KMS-11 (cell line): ENCODE results near the gene STK32C.

Experiments
- H2AFZ ChIP-seq: fragments of 200-600 bp; sonication (generic); 2 replicates; pipeline ENCODE4 v1.6.1; 2016; ENCODE audit warnings: antibody characterized with exemption, mixed run types, low read depth
- H3K27ac ChIP-seq: fragments of 200-600 bp; sonication (generic); 2 replicates; pipeline ENCODE4 v1.6.1; 2016; ENCODE audit warnings: mild to moderate bottlenecking, mixed run types
- H3K27me3 ChIP-seq: fragments of 200-600 bp; sonication (generic); 2 replicates; pipeline ENCODE4 v1.6.1; 2017; ENCODE audit warnings: mild to moderate bottlenecking, low read depth, mixed run types, moderate library complexity; ENCODE audit not compliant: insufficient read depth
- H3K36me3 ChIP-seq: fragments of 200-600 bp; sonication (generic); 2 replicates; pipeline ENCODE4 v1.6.1; 2017; ENCODE audit warnings: mild to moderate bottlenecking, mixed run types; ENCODE audit not compliant: insufficient read depth
- H3K4me1 ChIP-seq: fragments of 200-600 bp; sonication (generic); 2 replicates; pipeline ENCODE4 v1.6.1; 2016; ENCODE audit warnings: mild to moderate bottlenecking, low read depth, mixed run types; ENCODE audit not compliant: poor library complexity, severe bottlenecking
- H3K4me2 ChIP-seq: fragments of 200-600 bp; sonication (generic); 2 replicates; pipeline ENCODE4 v1.7.0; 2016; ENCODE audit warnings: mild to moderate bottlenecking, mixed run types
- H3K4me3 ChIP-seq: fragments of 200-600 bp; sonication (generic); IDR thresholded peaks from 2 replicates; pipeline ENCODE4 v1.6.1; 2017; ENCODE audit warnings: low read depth, low read length, mixed read lengths; ENCODE audit not compliant: insufficient read depth
- H3K79me2 ChIP-seq: fragments of 200-600 bp; sonication (generic); 2 replicates; pipeline ENCODE4 v1.6.1; 2016; ENCODE audit warnings: low read depth, mixed run types; ENCODE audit not compliant: insufficient read depth
- H3K9ac ChIP-seq: fragments of 200-600 bp; sonication (generic); 2 replicates; pipeline ENCODE4 v1.6.1; 2016; ENCODE audit warnings: mild to moderate bottlenecking, mixed run types
- H4K20me1 ChIP-seq: fragments of 200-600 bp; sonication (generic); 2 replicates; pipeline ENCODE4 v1.6.1; 2016; ENCODE audit warnings: mild to moderate bottlenecking, mixed run types; ENCODE audit not compliant: insufficient read depth
- CTCF ChIP-seq: fragments of 200-600 bp; sonication (generic); conservative IDR thresholded peaks from 2 replicates; pipeline ENCODE4 v1.6.1; 2017; ENCODE audit warnings: low read depth, mild to moderate bottlenecking, antibody characterized with exemption, low read length, moderate library complexity, mixed read lengths

The STK32C gene

GRCh38 chr10:132180736-132181135, 127.0 kb downstream of the STK32C start:
- H4K20me1 ChIP-seq, result no peaks in the 10 kb centered on the region
- no peak overlapping the region for H3K4me2 ChIP-seq
- no peak overlapping the region for H3K4me3 ChIP-seq
- no peaks in the 10 kb centered on the region; the same call in 1 of the 2 replicates for H3K27me3 ChIP-seq
- no peaks in the 10 kb centered on the region for H3K4me1 ChIP-seq
- H3K9ac ChIP-seq, result no peak overlapping the region
- H3K79me2 ChIP-seq, result no peaks in the 10 kb centered on the region
- no peak overlapping the region for H3K27ac ChIP-seq
- no peak overlapping the region for H2AFZ ChIP-seq
- no peak for TF ChIP-seq CTCF
- H3K36me3 ChIP-seq, result no peaks in the 10 kb centered on the region

DNA sequence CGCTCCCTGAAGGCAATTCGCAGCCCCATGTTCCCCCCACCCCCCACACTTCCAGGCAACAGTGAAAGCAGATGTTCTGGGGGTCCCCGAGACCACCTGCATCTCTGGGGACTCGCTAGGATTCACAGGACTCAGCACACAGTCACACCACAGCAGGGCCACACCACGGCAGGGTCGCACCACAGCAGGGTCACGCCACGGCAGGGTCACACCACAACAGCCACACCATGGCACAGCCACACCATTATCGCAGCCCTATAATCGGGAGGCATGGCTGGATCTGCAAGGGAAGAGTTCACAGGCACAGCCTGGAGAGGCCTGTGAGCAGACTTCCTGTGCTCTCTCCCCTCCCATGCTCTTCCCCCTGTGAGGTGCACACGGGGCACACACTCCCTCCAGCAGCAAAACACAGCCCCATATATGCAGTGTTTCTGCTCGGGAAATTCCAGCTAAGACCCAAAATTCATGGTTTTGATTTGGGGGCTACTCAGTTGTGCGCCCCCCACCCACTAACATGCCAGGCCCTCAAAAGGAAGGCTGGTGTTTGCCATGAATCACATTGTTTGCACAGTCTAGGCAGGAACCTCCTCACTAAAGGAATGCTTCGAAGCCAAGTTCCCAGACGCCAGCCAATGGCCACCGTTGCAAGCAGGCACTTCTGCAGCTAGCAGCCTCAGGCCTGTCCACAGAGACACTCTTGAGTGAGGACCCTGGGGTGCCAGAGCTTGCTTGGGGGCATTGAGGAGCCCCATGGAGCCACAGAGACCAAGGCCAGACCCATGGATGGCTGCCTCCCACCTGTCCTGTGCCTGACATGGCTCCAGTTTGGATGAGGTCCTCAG, 128.0 kb downstream of the STK32C start:
- H3K27me3 ChIP-seq, result no peaks in the 10 kb centered on the region; the same call in 1 of the 2 replicates

DNA sequence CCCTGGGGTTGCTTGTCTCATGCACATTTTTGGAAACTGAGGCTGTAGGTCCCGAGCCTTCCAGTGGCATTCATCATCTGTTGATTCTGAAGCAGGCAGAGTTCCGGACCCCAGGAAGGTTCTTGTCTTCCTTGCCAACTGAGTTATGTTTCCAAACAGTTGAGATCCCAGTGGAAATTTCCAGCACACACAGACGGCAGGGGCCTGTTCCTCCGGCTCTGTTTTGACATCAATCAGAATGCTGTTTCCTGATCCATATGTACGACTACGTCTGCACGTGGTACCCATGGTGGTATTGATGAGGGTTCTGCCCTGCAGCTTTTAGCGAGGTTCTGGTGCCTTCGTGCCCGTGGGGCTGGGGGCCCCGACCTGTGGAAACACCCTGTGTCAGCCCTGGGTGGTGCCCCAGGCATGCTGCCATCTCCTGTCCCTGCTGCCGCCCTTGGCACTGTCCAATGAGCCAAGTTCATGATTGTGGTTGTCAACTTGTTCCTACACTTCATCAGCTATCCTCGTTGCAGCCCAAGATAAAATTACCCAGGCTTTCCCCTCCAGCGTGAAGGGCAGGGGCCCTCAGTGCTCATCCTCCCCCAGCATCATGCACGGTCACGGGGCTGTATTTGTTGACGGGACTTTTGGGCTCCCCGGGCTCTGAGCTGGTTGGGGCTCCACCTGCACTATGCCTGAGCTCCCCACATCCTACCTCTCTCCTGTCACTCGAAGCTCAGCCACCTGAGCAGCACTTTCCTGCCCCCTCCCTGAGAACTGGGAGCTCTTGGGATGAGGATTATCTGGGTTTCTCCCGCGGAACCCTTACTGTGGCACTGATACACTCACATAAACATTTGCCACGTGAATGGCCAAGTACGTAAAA, 128.8 kb downstream of the STK32C start:
- Histone ChIP-seq H3K4me2 (no peak overlapping the region), H3K4me1 (no peaks in the 10 kb centered on the region), H4K20me1 (no peaks in the 10 kb centered on the region), H3K36me3 (no peaks in the 10 kb centered on the region), H2AFZ (no peak overlapping the region), H3K27me3 (no peaks in the 10 kb centered on the region; the same call in 1 of the 2 replicates), H3K4me3 (no peak overlapping the region), H3K79me2 (no peaks in the 10 kb centered on the region), H3K9ac (no peak overlapping the region), H3K27ac (no peak overlapping the region)
- no peak for TF ChIP-seq CTCF

More for the DNA sequence above, 128.0 kb downstream of the STK32C start:
- no peak overlapping the region for H2AFZ ChIP-seq
- no peak overlapping the region for H3K9ac ChIP-seq
- no peak overlapping the region for H3K4me3 ChIP-seq
- no peak overlapping the region for H3K27ac ChIP-seq
- no peaks in the 10 kb centered on the region for H3K4me1 ChIP-seq
- no peaks in the 10 kb centered on the region for H3K79me2 ChIP-seq
- H3K4me2 ChIP-seq, result no peak overlapping the region
- no peaks in the 10 kb centered on the region for H3K36me3 ChIP-seq
- no peak for TF ChIP-seq CTCF
- H4K20me1 ChIP-seq, result no peaks in the 10 kb centered on the region

- Histone ChIP-seq H3K27ac (no peak overlapping the region), H3K27me3 (no peaks in the 10 kb centered on the region; the same call in 1 of the 2 replicates), H3K9ac (no peak overlapping the region), H3K4me1 (no peaks in the 10 kb centered on the region), H3K4me2 (no peak overlapping the region), H3K36me3 (no peaks in the 10 kb centered on the region), H2AFZ (no peak overlapping the region), H3K4me3 (no peak overlapping the region), H4K20me1 (no peaks in the 10 kb centered on the region), H3K79me2 (no peaks in the 10 kb centered on the region)
- TF ChIP-seq CTCF, result no peak
Measured at GRCh38 chr10:132178046-132178445, 129.7 kb downstream of the STK32C start.
